G401.6 (cell line): ENCODE measurements around the gene SLC22A3.
"Not testable (repeated sequence)": the region's sequence is repeated elsewhere in the genome, so short reads cannot be mapped to it uniquely, and the experiment has no call there.

Experiments used
- FAIRE-seq: peaks from 2 replicates; lab custom pipeline; 2012; peaks lifted over from hg19 to GRCh38; lab: Jason Lieb, UNC

The SLC22A3 gene

GRCh38 chr6:160336200-160336599 lies 12.0 kb upstream of the SLC22A3 start:
- FAIRE-seq, result no peak

- no peak for FAIRE-seq
These were observed 10.9 kb upstream of the SLC22A3 start for GRCh38 chr6:160337301-160337700.

- FAIRE-seq, result no peak
These were observed 10.2 kb upstream of the SLC22A3 start for GRCh38 chr6:160337991-160338390.

- FAIRE-seq, result no peak
These were observed 5.0 kb upstream of the SLC22A3 start for GRCh38 chr6:160343144-160343543.

GRCh38 chr6:160344271-160344670 lies 3.9 kb upstream of the SLC22A3 start:
- no peak for FAIRE-seq

- no peak for FAIRE-seq
These were observed 637 bp upstream of the SLC22A3 start for GRCh38 chr6:160347259-160348222.

- no peak for FAIRE-seq
These were observed 853 bp downstream of the SLC22A3 start for GRCh38 chr6:160349020-160349441.

- FAIRE-seq, result no peak
These were observed 1.7 kb downstream of the SLC22A3 start for GRCh38 chr6:160349814-160350350.

- no peak for FAIRE-seq
These were observed 5.8 kb downstream of the SLC22A3 start for GRCh38 chr6:160353950-160354496.

- FAIRE-seq, result no peak
These were observed 6.8 kb downstream of the SLC22A3 start for GRCh38 chr6:160355001-160355400.

- no peak for FAIRE-seq
These were observed 8.0 kb downstream of the SLC22A3 start for GRCh38 chr6:160356074-160356744.

GRCh38 chr6:160357088-160357487 lies 8.9 kb downstream of the SLC22A3 start:
- FAIRE-seq, result no peak

GRCh38 chr6:160358225-160359119 lies 10.3 kb downstream of the SLC22A3 start:
- no peak for FAIRE-seq

- no peak for FAIRE-seq
These were observed 12.8 kb downstream of the SLC22A3 start for GRCh38 chr6:160360955-160361354.

GRCh38 chr6:160362556-160362955 lies 14.4 kb downstream of the SLC22A3 start:
- FAIRE-seq, result no peak

- no peak for FAIRE-seq
These were observed 15.1 kb downstream of the SLC22A3 start for GRCh38 chr6:160363016-160363996.

- FAIRE-seq, result no peak
These were observed 16.9 kb downstream of the SLC22A3 start for GRCh38 chr6:160365117-160365516.

- no peak for FAIRE-seq
These were observed 19.8 kb downstream of the SLC22A3 start for GRCh38 chr6:160367798-160368547.

GRCh38 chr6:160368670-160369069 lies 20.5 kb downstream of the SLC22A3 start:
- no peak for FAIRE-seq

GRCh38 chr6:160373601-160374000 lies 25.4 kb downstream of the SLC22A3 start:
- FAIRE-seq, result not testable (repeated sequence)
